HEK293 (cell line): ENCODE measurements around the gene SCAF4.

Experiments used
- CTCF ChIA-PET: fragments of 350-600 bp; formaldehyde crosslinking; extraction: SDS; loops from one replicate; lab custom pipeline; 2021; ENCODE audit warnings: antibody characterized with exemption; lab: Yijun Ruan, JAX
- POLR2A ChIA-PET: fragments of 300-600 bp; formaldehyde crosslinking; extraction: SDS; loops from one replicate; lab custom pipeline; 2020; ENCODE audit warnings: antibody characterized with exemption, inconsistent platforms; lab: Yijun Ruan, JAX
- H3K27ac ChIP-seq: fragments of 200-500 bp; sonication (Bioruptor generic); 2 replicates; pipeline ENCODE4 v1.5.1; 2014; ENCODE audit warnings: low read depth, low read length, control low read depth, inconsistent platforms; ENCODE audit errors: extremely low read depth
- H3K36me3 ChIP-seq, 2 experiments: fragments of 200-500 bp in 1 of 2; sonication (Bioruptor generic) in 1 of 2; 1 replicate in 1 of 2; 2 replicates in 1 of 2; pipeline ENCODE4 v1.5.1; 2014 to 2017; ENCODE audit warnings: inconsistent platforms in 2 of 2, low read length in 2 of 2; ENCODE audit not compliant: control insufficient read depth in 2 of 2, insufficient read depth in 1 of 2
- H3K4me1 ChIP-seq: fragments of 200-500 bp; sonication (Bioruptor generic); 2 replicates; pipeline ENCODE4 v1.5.1; 2014; ENCODE audit warnings: mild to moderate bottlenecking, low read length, inconsistent platforms; ENCODE audit not compliant: control insufficient read depth, insufficient read depth
- H3K4me3 ChIP-seq: 2 replicates; pipeline ENCODE4 v1.5.1; 2011; ENCODE audit warnings: low read depth, mild to moderate bottlenecking, control low read depth, low read length, moderate library complexity
- H3K9me3 ChIP-seq: fragments of 200-500 bp; sonication (Bioruptor generic); 2 replicates; pipeline ENCODE4 v1.5.1; 2014; ENCODE audit warnings: low read depth, low read length, inconsistent platforms; ENCODE audit not compliant: control insufficient read depth, insufficient read depth
- AEBP2 ChIP-seq: fragments of 450-650 bp; formaldehyde crosslinking; IDR thresholded peaks from 2 replicates; pipeline ENCODE4 v1.5.1; 2016; ENCODE audit warnings: missing biosample characterization, missing genetic modification characterization, borderline replicate concordance
- BCL11A ChIP-seq: fragments of 450-650 bp; formaldehyde crosslinking; IDR thresholded peaks from 2 replicates; pipeline ENCODE4 v1.5.1; 2016; ENCODE audit warnings: low read depth, missing biosample characterization, missing genetic modification characterization
- BCL11B ChIP-seq: fragments of 450-650 bp; formaldehyde crosslinking; IDR thresholded peaks from 2 replicates; pipeline ENCODE4 v1.5.1; 2016; ENCODE audit warnings: low read depth, missing biosample characterization, missing genetic modification characterization
- KLF8 ChIP-seq: fragments of 450-650 bp; formaldehyde crosslinking; IDR thresholded peaks from 2 replicates; pipeline ENCODE4 v1.5.1; 2016; ENCODE audit warnings: missing biosample characterization, missing genetic modification characterization
- PBX3 ChIP-seq: sonication (generic); formaldehyde crosslinking; IDR thresholded peaks from 2 replicates; pipeline ENCODE4 v1.8.1; 2022; ENCODE audit warnings: mild to moderate bottlenecking, moderate library complexity, missing genetic modification reagents
- SP7 ChIP-seq: fragments of 450-650 bp; formaldehyde crosslinking; IDR thresholded peaks from 2 replicates; pipeline ENCODE4 v1.5.1; 2016; ENCODE audit warnings: missing biosample characterization, missing genetic modification characterization
- TCF7L2 ChIP-seq: IDR thresholded peaks from 2 replicates; pipeline ENCODE4 v1.6.1; 2011; ENCODE audit warnings: low read depth, mild to moderate bottlenecking, inconsistent platforms, low read length, moderate library complexity, borderline replicate concordance
- ZBTB20 ChIP-seq: fragments of 450-650 bp; formaldehyde crosslinking; IDR thresholded peaks from 2 replicates; pipeline ENCODE4 v1.5.1; 2016; ENCODE audit warnings: missing biosample characterization, missing genetic modification characterization
- ZBTB49 ChIP-seq: fragments of 450-650 bp; formaldehyde crosslinking; IDR thresholded peaks from 2 replicates; pipeline ENCODE4 v1.5.1; 2016; ENCODE audit warnings: missing biosample characterization, missing genetic modification characterization, low read depth
- ZNF146 ChIP-seq: fragments of 450-650 bp; formaldehyde crosslinking; IDR thresholded peaks from 2 replicates; pipeline ENCODE4 v1.5.1; 2016; ENCODE audit warnings: missing biosample characterization, missing genetic modification characterization
- ZNF223 ChIP-seq: fragments of 450-650 bp; formaldehyde crosslinking; IDR thresholded peaks from 2 replicates; pipeline ENCODE4 v1.5.1; 2016; ENCODE audit warnings: missing biosample characterization, missing genetic modification characterization
- ZNF324 ChIP-seq: fragments of 450-650 bp; formaldehyde crosslinking; IDR thresholded peaks from 2 replicates; pipeline ENCODE4 v1.5.1; 2016; ENCODE audit warnings: missing biosample characterization, missing genetic modification characterization
- ZNF335 ChIP-seq: fragments of 450-650 bp; formaldehyde crosslinking; conservative IDR thresholded peaks from 2 replicates; pipeline ENCODE4 v1.5.1; 2016; ENCODE audit warnings: missing biosample characterization, missing genetic modification characterization
- ZNF362 ChIP-seq: fragments of 450-650 bp; formaldehyde crosslinking; IDR thresholded peaks from 2 replicates; pipeline ENCODE4 v1.5.1; 2016; ENCODE audit warnings: missing biosample characterization, missing genetic modification characterization
- ZNF366 ChIP-seq: fragments of 450-650 bp; formaldehyde crosslinking; conservative IDR thresholded peaks from 2 replicates; pipeline ENCODE4 v1.5.1; 2016; ENCODE audit warnings: missing biosample characterization, missing genetic modification characterization
- ZNF48 ChIP-seq: fragments of 450-650 bp; formaldehyde crosslinking; IDR thresholded peaks from 2 replicates; pipeline ENCODE4 v1.5.1; 2016; ENCODE audit warnings: missing biosample characterization, missing genetic modification characterization
- ZNF530 ChIP-seq: fragments of 450-650 bp; formaldehyde crosslinking; IDR thresholded peaks from 2 replicates; pipeline ENCODE4 v1.5.1; 2016; ENCODE audit warnings: low read depth, missing biosample characterization, missing genetic modification characterization
- ZNF544 ChIP-seq: fragments of 450-650 bp; formaldehyde crosslinking; IDR thresholded peaks from 2 replicates; pipeline ENCODE4 v1.5.0; 2017; ENCODE audit warnings: missing biosample characterization, missing genetic modification characterization
- ZNF558 ChIP-seq: fragments of 450-650 bp; formaldehyde crosslinking; IDR thresholded peaks from 2 replicates; pipeline ENCODE4 v1.5.1; 2016; ENCODE audit warnings: missing biosample characterization, missing genetic modification characterization
- ZNF560 ChIP-seq: fragments of 450-650 bp; formaldehyde crosslinking; IDR thresholded peaks from 2 replicates; pipeline ENCODE4 v1.5.1; 2017; ENCODE audit warnings: missing biosample characterization, missing genetic modification characterization, borderline replicate concordance
- ZNF621 ChIP-seq: fragments of 450-650 bp; formaldehyde crosslinking; IDR thresholded peaks from 2 replicates; pipeline ENCODE4 v1.5.1; 2017; ENCODE audit warnings: missing biosample characterization, missing genetic modification characterization
- ZNF660 ChIP-seq: fragments of 450-650 bp; IDR thresholded peaks from 2 replicates; pipeline ENCODE4 v1.5.1; 2018; ENCODE audit warnings: missing biosample characterization, mild to moderate bottlenecking, missing genetic modification characterization
- ZNF692 ChIP-seq: fragments of 450-650 bp; formaldehyde crosslinking; IDR thresholded peaks from 2 replicates; pipeline ENCODE4 v1.5.1; 2016; ENCODE audit warnings: missing biosample characterization, missing genetic modification characterization
- ZXDB ChIP-seq: fragments of 450-650 bp; formaldehyde crosslinking; IDR thresholded peaks from 2 replicates; pipeline ENCODE4 v1.5.1; 2016; ENCODE audit warnings: missing biosample characterization, missing genetic modification characterization
- TF ChIP-seq, protein P1 (sequence below): fragments of 450-650 bp; formaldehyde crosslinking; IDR thresholded peaks from 2 replicates; pipeline ENCODE4 v1.5.1; 2016; ENCODE audit warnings: missing biosample characterization, missing genetic modification characterization

Gene SCAF4

GRCh38 chr21:31629972-31630711 is 101.8 kb downstream of the SCAF4 start:
- ChIA-PET POLR2A (no interaction called here), CTCF (interaction anchor here (0.7 to 1.0 kb wide), 2 partner anchors 56 to 972 kb away, joined by 3 read pairs; no protein-coding TSS in a partner anchor)
- Histone ChIP-seq H3K27ac (no peak overlapping the region), H3K9me3 (no peaks in the 10 kb centered on the region), H3K4me1 (0 out of 2 replicates have a peak, but pooled peaks cover 4% of the 10 kb centered on the region), H3K4me3 (no peak overlapping the region), H3K36me3 (no peaks in the 10 kb centered on the region)
- TF ChIP-seq AEBP2 (no peak), SP7 (tag by site-specific recombination) (peak; percentile 53), ZNF530 (tag by site-specific recombination) (no peak), ZNF692 (tag by site-specific recombination) (peak; percentile 69), BCL11A (tag by site-specific recombination) (0 out of 2 replicates have a peak, but pooled peaks have one; percentile 26), ZNF146 (no peak), ZXDB (tag by site-specific recombination) (no peak), ZNF621 (tag by site-specific recombination) (no peak), ZNF362 (0 out of 2 replicates have a peak, but pooled peaks have one; percentile 46), KLF8 (tag by site-specific recombination) (peak; percentile 44; the same call in 1 of the 2 replicates), ZNF544 (no peak), ZNF48 (tag by site-specific recombination) (no peak), ZNF223 (tag by site-specific recombination) (no peak), ZNF558 (no peak), BCL11B (tag by site-specific recombination) (no peak), ZNF324 (tag by site-specific recombination) (peak; percentile 27; the same call in 1 of the 2 replicates), ZNF335 (tag by site-specific recombination) (peak; percentile 56; the same call in 1 of the 2 replicates), TCF7L2 (no peak), PBX3 (CRISPR knock-in tag) (no peak), ZNF660 (peak; percentile 78), ZNF366 (tag by site-specific recombination) (peak; percentile 54; the same call in 1 of the 2 replicates), ZBTB49 (tag by site-specific recombination) (no peak), ZBTB20 (tag by site-specific recombination) (0 out of 2 replicates have a peak, but pooled peaks have one; percentile 21), ZNF560 (tag by site-specific recombination) (no peak)
- TF ChIP-seq, protein P1, sequence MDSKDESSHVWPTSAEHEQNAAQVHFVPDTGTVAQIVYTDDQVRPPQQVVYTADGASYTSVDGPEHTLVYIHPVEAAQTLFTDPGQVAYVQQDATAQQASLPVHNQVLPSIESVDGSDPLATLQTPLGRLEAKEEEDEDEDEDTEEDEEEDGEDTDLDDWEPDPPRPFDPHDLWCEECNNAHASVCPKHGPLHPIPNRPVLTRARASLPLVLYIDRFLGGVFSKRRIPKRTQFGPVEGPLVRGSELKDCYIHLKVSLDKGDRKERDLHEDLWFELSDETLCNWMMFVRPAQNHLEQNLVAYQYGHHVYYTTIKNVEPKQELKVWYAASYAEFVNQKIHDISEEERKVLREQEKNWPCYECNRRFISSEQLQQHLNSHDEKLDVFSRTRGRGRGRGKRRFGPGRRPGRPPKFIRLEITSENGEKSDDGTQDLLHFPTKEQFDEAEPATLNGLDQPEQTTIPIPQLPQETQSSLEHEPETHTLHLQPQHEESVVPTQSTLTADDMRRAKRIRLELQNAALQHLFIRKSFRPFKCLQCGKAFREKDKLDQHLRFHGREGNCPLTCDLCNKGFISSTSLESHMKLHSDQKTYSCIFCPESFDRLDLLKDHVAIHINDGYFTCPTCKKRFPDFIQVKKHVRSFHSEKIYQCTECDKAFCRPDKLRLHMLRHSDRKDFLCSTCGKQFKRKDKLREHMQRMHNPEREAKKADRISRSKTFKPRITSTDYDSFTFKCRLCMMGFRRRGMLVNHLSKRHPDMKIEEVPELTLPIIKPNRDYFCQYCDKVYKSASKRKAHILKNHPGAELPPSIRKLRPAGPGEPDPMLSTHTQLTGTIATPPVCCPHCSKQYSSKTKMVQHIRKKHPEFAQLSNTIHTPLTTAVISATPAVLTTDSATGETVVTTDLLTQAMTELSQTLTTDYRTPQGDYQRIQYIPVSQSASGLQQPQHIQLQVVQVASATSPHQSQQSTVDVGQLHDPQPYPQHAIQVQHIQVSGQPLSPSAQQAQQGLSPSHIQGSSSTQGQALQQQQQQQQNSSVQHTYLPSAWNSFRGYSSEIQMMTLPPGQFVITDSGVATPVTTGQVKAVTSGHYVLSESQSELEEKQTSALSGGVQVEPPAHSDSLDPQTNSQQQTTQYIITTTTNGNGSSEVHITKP (tag by site-specific recombination): peak; percentile 41; the same call in 1 of the 2 replicates
